GM18502 (cell line): ENCODE results near the gene GNLY.
A peak's percentile ranks its signal among the peaks of the same experiment; 100 is the strongest.

ENCODE experiments used
- ATAC-seq: cut with Tn5 transposase; IDR thresholded peaks from one replicate; pipeline ENCODE4 v1.9.1; 2021; ENCODE audit warnings: mild to moderate bottlenecking; ENCODE audit not compliant: unreplicated experiment, poor library complexity

The GNLY gene

DNA sequence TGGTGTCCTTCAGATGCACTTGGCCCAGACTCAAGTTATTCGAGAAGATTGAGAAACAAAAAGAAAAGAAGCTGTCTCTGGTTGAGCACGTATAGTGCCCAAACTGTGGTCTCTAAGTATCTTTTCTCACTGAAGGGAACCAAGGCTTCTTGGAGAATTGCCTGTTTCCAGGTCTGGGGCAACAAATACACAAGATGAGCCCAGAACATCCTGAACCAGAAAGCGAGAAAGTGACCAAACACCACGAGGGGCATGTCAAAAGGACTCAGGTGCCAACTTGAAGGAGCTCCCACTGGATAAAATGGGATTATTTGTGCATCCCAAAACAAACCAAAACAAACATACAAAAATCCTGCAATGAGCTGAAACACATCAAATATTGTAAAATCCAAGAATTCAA is 46.0 kb downstream of the GNLY start:
- ATAC-seq, result no peak

GRCh38 chr2:85741211-85741832 is 47.2 kb downstream of the GNLY start:
- no peak for ATAC-seq

- no peak for ATAC-seq
Measured at GRCh38 chr2:85741833-85742455, 47.8 kb downstream of the GNLY start.

GRCh38 chr2:85743304-85743978 is 49.3 kb downstream of the GNLY start:
- ATAC-seq, result no peak

DNA sequence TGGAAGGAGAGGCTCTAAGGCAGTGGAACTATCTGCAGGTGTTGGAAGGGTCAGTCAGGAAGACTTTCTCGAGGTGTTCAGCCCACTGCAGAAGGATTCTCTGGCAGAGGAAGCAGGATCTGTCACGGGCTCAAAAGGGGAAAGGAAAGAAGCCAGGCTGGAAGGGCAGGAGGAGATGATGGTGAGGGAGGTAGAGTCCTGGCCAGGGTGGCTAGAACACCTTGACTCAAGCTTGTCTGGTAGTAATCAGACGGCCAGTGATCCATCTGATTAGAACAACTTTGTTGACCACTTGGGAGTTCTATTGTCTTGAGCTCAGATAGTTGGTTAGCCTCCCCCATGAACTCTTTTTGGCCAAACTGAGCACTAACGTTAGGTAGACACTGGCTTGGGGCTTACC is 49.9 kb downstream of the GNLY start:
- no peak for ATAC-seq

GRCh38 chr2:85744741-85745601 is 50.8 kb downstream of the GNLY start:
- ATAC-seq, result no peak

DNA sequence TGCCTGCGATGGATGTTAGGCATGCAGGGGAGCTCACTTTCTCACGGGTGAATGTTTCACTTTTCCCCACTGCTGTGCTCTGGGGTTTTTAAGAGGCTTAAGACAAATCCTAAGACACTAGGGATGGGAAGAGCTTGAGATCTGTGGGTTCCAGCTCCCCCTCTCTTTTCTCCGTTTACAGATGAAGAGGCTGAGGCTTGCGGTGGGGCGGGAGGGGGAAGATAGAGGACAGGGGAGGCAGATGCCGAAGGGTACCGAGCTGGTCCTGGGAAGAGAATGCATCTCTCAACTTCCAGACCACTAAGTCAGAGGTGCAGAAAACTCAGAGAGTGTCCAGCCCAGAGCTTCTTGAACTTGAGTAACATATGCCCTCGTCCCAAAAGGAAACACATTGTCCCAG is 51.5 kb downstream of the GNLY start:
- no peak for ATAC-seq

GRCh38 chr2:85746321-85747004 is 52.3 kb downstream of the GNLY start:
- ATAC-seq, result no peak

DNA sequence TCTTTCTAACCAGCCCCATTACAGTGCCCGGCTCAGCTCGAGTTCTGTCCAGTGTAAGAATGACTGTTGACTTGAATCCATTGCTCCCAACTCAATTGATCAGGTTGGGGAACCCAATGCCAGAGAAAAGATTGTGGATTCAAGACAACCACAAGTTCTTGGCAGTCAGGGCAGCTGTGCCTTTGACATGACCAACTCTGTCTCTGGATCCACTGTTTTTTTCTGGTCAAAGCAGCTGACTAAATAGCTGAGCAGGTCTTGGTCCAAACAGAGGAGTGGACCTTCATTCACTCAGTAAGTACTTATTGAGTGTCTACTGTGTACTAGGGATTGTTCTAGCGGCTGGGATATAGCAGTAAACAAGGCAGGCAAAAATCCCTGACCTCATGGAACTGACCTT is 53.3 kb downstream of the GNLY start:
- no peak for ATAC-seq

GRCh38 chr2:85748039-85748734 is 54.0 kb downstream of the GNLY start:
- ATAC-seq, result peak; percentile 67
